ENCODE results near the gene MYO1G. TPM values are rescaled to one million over a fixed set of nuclear protein-coding genes. Genes with fewer than 3 reads are reported as not detected.
A peak's percentile ranks its signal among the peaks of the same experiment; 100 is the strongest.

MYO1G gene
- total RNA-seq, 1 experiment from 2014 or later, result 0.57 TPM

DNA sequence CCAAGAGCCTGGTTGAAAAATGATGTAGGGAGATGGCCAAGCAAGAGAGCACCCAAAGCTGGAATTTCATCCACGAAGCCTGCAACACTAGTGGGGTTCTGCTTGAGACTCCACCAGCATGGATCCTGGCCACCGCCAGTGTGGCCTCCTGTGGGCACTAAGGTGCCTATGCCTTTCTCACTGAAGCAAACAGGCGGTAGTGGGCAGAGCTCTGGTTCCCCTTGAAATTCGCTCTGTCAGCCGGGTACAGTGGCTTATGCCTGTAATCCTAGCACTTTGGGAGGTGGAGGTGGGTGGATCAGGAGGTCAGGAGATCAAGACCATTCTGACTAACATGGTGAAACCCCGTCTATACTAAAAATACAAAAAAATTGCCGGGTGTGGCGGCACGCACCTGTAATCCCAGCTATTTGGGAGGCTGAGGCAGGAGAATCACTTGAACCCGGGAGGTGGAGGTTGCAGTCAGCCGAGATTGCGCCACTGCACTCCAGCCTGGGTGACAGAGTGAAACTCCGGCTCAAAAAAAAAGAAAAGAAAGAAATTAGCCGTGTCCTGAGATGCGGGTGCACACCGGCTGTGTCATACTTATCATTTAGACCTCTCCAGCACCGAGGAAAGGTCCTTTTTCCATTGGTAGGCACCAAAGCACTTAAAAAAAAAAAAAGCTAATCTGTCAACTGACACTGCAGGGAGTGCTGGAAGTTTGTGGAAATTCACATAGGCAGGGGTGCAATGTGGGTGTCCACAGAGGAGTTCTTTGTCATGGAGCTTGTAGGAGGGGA, 49.5 kb upstream of the MYO1G start:
- Mint-ChIP-seq H3K9me3 (no peaks in the 10 kb centered on the region), H3K27ac (peak overlapping the region in 1 of 3 experiments; percentile 32; a peak in 1 of 7 replicates), H3K4me1 (peaks cover 11 to 15% of the 10 kb centered on the region in 2 experiments), H3K27me3 (ENCODE audit: low read depth) (no peaks in the 10 kb centered on the region), H3K4me3 (no peak overlapping the region), H3K36me3 (ENCODE audit: insufficient read depth in 1 of 3, low read depth in 3 of 3) (peaks cover 0 to 25% (median 22%) of the 10 kb centered on the region in 3 experiments; a peak in 6 of 7 replicates)
- Histone ChIP-seq H3K9ac (ENCODE audit: extremely low read depth, insufficient read length, low read length) (no peak overlapping the region), H3K27me3 (ENCODE audit: insufficient read depth, low read length) (no peaks in the 10 kb centered on the region), H2BK20ac (ENCODE audit: low read depth, low read length, poor library complexity, severe bottlenecking) (no peak overlapping the region), H3T11ph (ENCODE audit: low read length) (no peak overlapping the region), H2BK15ac (ENCODE audit: low read depth, low read length) (no peak overlapping the region), H3K79me2 (ENCODE audit: insufficient read depth, low read length) (no peaks in the 10 kb centered on the region), H4K91ac (ENCODE audit: insufficient read length, low read depth, low read length) (no peak overlapping the region), H3K23me2 (ENCODE audit: insufficient read length, low read depth, low read length, poor library complexity, severe bottlenecking) (no peaks in the 10 kb centered on the region), H4K8ac (replicated peaks; ENCODE audit: insufficient read length, low read depth, low read length) (no peak overlapping the region), H2BK12ac (ENCODE audit: insufficient read length, low read depth, low read length) (no peak overlapping the region), H3K14ac (ENCODE audit: insufficient read depth, low read length) (no peak overlapping the region), H3K4me1 (ENCODE audit: insufficient read depth, low read length) (no peaks in the 10 kb centered on the region), H3K4me2 (ENCODE audit: insufficient read depth, insufficient read length, low read length) (no peak overlapping the region), H3K9me3 (ENCODE audit: control insufficient read depth, low read depth, low read length) (no peaks in the 10 kb centered on the region), H2AFZ (ENCODE audit: low read length) (no peak overlapping the region), H2BK5ac (ENCODE audit: insufficient read length, low read length) (no peak overlapping the region), H2AK5ac (ENCODE audit: insufficient read length, low read length) (no peak overlapping the region), H3K4ac (ENCODE audit: low read depth, low read length) (no peak overlapping the region), H3K23ac (ENCODE audit: insufficient read length, low read depth, low read length) (no peak overlapping the region), H3K56ac (ENCODE audit: insufficient read length, low read depth, low read length) (no peak overlapping the region), H3K79me1 (ENCODE audit: insufficient read depth, low read depth, low read length, poor library complexity, severe bottlenecking) (no peaks in the 10 kb centered on the region), H3K18ac (ENCODE audit: insufficient read length, low read depth, low read length) (no peak overlapping the region), H2BK120ac (ENCODE audit: low read depth, low read length, poor library complexity, severe bottlenecking) (no peak overlapping the region), H3K27ac (ENCODE audit: insufficient read length, low read depth, low read length) (no peak overlapping the region), H4K20me1 (ENCODE audit: control insufficient read depth, insufficient read depth, insufficient read length) (no peaks in the 10 kb centered on the region), H4K5ac (ENCODE audit: insufficient read length, low read depth, low read length) (no peak overlapping the region)
- no peak for DNase-seq
- TF ChIP-seq, protein P1, sequence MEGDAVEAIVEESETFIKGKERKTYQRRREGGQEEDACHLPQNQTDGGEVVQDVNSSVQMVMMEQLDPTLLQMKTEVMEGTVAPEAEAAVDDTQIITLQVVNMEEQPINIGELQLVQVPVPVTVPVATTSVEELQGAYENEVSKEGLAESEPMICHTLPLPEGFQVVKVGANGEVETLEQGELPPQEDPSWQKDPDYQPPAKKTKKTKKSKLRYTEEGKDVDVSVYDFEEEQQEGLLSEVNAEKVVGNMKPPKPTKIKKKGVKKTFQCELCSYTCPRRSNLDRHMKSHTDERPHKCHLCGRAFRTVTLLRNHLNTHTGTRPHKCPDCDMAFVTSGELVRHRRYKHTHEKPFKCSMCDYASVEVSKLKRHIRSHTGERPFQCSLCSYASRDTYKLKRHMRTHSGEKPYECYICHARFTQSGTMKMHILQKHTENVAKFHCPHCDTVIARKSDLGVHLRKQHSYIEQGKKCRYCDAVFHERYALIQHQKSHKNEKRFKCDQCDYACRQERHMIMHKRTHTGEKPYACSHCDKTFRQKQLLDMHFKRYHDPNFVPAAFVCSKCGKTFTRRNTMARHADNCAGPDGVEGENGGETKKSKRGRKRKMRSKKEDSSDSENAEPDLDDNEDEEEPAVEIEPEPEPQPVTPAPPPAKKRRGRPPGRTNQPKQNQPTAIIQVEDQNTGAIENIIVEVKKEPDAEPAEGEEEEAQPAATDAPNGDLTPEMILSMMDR (conservative IDR thresholded peaks at IDR 0.05), result no peak
- no CpG with 5 or more reads among the region's 17 CpGs for WGBS (ENCODE audit: extremely low coverage, insufficient read length, low lambda C conversion rate)

All from H9 (cell line).